Measurements from ENCODE around the gene ERG.

ERG gene

DNA sequence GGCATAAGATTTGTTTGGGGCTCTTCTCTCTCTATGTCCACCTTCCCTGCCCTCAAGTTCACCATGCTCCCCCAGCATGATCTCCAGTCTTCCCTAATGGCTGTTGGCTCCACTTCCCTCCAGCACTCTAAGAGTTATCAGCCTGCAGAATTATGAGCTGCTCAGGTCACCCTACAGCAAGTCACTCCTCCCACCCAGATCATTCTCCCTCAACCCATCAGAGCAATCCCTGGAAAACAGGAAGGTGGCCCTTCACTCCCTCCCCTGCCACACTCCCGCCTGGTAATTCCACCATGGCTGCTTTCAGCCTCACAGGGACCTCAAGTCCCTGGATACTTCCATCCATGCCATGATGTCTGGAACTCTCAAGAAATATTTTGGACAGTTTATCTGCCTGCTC lies 137.0 kb downstream of the ERG start:
- DNase-seq (ENCODE audit: low spot score), result no peak

DNA sequence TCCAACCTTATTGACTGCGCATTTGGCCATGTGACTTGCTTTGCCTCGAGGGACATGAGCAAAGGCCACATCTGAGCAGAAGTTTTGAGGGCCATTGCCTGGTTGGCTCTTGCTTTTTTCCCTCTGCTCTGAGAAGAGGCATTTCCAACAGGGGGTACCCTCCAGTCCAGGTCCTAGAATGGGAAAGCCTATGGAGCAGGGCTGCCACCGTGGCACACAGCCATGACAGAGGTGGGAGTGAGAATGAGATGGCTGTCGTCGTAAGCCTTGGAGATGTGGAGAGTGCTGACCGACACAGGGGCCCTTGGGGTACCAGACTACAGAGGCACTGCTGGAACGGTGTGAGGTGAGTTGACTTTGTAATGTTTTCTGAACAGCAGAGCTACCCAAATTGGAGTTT lies 138.4 kb downstream of the ERG start:
- DNase-seq (ENCODE audit: low spot score), result no peak

DNA sequence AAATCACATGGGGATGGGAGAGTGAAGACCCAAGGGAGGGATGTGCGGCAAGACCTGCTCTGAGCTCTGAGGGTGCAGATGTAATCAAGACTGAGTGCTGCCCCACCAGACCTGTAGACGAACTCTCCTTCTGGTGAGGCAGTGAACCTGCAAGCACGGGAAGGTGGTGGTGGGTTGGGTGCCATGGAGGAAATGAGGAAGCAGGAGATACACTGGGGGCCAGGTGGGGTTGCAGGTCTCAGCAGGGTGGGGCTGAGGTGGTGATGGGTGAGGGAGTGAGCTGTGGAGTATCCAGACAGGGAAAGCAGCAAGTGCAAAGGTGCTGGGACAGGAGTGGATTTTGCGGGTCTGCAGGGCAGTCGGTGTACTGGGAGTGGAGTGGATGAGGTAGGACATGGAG lies 139.2 kb downstream of the ERG start:
- no peak for DNase-seq (ENCODE audit: low spot score)

DNA sequence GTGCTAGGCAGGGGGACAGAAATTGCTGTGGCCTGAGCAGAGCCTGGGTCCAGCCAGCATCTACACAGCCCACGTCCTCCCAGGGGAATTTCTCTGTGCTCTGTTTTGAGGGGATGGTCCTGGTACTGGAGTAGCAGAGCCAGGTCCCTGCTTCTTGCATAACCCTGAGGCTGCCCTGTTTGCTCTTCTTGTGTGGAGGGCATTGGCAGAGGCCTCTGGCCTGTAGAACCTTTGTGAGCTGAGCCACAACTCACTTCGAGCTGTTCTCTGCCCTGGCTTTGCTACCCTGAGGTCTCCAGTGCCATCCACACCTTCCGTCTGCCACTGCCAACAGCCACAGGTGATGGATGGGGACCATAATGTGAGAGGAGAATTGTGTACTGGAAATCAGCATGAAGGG lies 139.6 kb downstream of the ERG start:
- no peak for DNase-seq (ENCODE audit: low spot score)

DNA sequence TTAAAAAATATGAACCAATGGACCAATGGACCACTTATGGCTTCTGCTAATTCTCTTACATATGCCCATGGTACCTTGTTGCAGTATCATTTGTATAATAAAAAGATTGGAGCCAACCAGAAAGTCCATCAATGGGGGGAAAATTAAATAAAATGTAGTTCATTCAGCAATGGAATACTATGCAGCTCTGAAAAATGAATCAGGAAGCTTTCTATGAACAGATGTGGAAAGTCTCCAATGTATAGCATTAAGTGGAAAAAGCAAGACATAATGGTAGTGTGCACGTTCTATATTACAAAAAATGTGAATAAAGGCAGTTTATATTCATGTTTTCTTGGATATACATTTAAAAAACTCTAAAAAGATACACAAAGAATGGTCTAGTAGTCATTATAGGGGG lies 140.2 kb downstream of the ERG start:
- DNase-seq (ENCODE audit: low spot score), result no peak

DNA sequence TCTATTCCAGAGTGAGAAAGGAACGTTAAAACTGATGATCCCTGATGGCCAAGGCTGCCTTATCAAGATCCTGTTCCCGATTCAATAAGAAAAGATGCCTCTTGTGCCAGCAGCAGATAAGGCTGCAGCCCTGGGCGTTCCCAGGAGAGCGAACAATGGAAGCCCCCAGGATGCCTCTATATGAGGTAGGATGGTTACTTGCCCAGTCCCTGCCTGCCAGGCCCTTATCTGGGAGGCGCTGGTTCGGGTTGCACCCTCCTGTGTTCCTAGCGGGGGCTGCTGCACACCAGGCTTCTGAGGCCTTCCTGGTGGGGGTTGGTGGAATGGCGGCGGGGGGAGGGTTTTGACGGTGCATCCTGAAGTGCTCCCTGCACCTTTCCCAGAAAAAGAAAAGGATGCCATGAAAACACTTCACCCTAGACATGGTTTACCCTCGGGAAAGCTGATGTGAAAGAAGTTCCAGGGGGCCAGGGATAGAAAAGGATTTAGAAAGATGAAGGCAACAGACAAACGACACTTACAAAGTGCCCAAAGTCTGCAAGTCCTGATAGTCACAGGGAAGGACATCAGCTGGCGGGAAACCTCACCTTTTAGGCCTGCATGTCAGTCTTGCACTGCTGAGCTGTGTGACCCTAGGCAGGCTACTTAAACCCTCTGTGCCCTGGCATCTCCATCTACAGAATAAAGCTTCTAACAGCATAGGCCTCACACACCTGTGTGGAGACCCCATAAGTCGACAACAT lies 141.2 kb downstream of the ERG start:
- DNase-seq (ENCODE audit: low spot score), result no peak

DNA sequence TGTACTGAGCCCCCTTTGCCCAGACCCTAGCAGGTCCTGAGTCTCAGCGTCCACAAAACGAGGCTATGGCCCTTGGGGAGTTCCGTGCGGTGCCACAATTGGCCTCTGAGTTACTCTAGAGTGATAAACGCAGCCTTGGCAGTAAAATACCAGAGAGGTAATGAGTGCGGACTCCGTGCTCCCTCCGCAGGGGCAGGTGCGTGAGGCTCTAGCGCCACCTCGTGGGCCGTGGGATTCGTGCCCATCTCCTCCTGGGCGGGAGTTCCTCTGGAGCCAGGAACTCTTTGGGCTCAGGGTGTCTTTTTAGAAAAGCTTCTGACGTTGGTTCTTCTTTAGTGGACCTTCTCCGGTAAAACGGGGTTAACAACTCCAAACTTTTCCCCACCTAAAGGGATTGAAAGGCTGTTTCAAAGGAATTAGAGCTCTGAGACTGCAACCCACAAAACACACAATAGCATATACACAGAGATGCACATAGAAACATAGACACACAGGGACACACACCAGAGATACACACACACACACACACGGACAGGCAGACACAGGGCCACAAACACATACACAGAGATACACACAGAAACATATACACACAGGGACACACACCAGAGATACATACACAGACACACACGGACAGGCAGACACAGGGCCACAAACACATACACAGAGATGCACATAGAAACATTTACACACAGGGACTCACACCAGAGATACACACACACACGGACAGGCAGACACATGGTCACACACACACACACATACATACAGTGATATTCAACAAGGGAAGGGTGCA lies 142.1 kb downstream of the ERG start:
- DNase-seq (ENCODE audit: low spot score), result peak; percentile 64

DNA sequence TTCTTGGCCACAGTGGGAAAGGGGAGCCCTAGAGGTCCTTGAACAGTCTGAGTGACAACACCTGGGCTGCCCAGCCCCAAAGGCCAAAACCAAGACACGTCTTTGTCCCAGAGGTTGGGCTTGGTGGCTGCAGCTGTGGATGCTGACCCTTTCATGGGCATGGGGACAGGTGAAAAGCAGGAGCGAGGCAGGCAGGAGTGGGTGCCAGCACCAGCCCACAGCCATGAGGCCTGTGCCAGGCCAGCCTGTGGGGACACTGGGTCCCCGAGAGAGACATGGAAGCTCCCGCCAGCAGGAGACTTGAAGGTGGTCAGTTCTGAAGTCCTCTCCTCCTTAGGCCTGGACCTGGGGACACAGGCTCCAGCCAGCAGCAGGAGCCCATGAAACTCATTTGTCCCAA lies 142.9 kb downstream of the ERG start:
- DNase-seq (ENCODE audit: low spot score), result no peak

DNA sequence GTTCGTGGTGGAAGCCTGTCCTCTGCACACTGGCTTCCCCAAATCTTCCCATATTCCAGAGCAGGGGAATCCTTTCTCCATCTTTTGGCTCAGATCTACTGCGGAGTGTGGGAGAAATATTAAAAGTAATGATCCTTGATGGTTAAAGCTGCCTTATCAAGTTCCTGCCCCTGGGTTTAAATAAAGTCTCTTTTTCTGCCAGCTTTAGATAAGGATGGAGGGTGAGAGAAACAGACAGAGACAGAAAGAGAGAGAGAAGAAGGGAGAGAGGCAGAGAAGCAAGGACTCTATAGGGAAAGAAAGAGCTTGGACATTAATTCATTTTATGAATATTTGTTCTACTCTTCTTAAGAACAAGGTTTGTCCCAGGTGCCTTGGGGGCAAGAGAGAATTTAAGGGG lies 143.5 kb downstream of the ERG start:
- no peak for DNase-seq (ENCODE audit: low spot score)

DNA sequence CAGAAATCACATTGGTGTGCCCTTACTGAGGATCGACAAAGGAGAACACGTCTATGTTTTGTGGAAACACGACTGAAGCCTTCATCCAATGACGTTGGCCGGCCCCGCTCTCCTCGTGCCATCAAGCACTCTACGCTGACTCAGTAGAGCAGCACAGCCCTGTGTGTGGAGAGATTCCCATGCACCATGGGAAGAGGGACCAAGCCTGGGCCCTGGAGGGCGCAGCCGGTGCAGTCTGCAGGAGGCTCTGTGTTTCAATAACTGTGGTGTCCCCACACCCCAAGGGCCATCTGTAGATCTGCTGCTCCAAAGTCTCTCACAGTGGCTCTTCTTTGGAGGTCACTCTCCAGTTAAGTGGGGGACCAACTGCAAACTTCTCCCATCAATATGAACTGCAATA lies 144.0 kb downstream of the ERG start:
- DNase-seq (ENCODE audit: low spot score), result no peak

DNA sequence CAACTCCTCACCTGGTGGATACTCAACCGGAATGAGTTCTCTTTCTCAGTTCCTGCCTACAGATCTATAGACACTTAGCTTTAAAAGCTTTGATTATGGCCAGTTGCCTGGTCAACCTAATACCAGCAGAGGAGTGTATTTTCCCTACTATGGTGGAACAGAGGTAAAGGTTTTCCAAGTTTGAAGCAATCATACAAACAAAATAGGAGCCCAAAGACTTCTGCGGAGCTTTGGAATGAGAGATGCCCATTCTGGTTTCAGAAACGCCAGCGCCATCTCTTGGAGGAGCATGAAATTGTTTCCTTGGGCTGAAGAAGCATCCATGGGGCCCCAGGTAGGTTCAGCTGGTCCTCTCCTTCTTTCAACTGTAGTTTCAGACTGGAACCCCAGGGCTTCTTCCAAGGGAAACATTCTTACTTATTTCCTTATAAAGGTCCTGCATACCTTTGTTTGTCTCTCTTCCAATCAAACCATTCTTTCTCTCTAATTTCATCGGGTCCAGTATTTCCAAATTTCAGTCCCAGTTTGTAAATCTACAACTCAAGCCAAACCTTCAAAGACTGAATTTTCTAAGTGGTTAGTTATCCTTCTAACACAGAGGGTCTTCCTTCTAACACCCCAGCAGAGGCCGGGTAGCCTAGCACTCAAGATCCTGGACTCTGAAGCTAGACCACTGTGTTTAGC lies 145.6 kb downstream of the ERG start:
- DNase-seq (ENCODE audit: low spot score), result peak; percentile 26

DNA sequence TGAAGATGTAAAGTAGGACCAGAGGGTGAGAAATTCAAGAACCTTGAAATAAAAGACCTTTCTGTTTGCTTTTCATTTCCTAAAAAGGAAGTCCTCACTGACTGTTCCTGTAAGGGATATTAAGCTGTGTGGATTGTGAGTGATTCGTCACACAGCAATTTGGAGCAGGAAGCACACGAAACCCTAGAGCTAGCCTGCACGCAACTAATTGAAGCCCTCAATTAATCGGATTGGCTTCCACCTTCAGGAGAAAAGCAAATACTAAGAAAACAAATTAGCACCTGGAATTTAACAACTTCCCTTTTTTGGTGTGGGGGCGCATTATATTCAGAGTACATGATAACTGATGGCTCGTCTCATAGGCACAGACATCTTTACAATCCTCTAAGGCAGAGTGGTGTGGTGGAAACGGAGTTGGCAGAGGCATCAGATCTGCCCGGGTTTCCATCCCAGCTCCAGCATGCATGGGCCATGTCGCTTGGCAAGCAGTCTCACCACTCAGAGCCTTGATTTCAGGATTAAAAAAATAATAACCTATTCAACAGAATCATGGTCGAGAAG lies 146.2 kb downstream of the ERG start:
- no peak for DNase-seq (ENCODE audit: low spot score)

DNA sequence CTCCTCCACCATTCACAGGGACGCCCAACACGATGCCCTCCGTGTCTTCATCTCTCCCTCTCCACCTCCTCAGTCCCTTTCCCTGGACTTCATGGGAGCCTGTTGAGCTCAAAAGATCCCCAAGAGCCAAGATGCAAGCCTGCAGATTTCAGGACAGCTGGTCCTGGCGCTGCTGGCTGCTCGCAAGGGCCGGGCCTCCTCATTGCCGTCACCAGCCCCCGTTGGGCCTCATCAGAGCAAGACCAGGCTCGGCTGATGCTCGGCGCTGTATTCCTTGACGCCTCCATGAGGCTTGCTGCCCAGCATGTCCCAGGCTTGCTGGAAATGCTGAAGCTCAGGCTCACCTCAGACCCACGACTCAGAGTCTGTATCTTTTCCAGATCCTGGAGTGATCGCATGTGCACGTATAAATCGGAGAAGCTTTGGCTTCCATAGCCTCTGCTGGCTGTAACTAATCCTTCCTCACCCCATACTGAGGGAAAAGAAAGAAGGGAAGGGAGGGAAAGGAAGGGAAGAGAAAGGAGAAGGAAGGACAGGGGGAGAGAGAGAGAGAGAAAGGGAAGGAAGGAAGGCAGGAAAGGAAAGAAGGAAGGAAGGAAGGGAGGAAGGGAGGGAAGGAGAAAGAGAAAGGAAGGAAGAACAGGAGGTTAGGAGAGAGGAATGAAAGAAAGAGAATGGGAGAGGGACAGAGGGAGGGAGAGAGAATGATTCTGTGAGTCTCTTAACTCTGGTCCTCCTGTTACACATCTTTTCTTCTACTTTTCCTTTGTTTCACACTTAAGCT lies 146.9 kb downstream of the ERG start:
- peak; percentile 44 for DNase-seq (ENCODE audit: low spot score)

DNA sequence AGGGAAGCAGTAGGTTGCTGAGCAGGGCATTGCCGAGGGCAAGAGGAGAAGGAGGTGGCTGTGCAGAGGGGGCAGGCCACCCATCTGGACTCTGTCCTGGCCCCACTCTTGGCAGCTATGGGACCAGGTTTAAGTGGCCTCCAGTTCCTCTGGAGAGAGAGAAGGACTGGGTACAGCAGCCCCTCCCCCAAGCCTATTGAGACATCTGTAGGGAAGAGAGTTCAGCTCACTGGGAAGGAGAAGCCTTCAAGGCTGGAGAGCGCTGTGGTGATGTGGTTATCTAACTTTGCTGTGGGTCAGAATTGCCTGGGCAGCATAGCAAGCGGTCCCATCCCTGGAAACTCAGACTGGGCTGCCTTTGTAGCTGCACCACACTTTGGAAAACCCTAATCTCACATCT lies 147.6 kb downstream of the ERG start:
- DNase-seq (ENCODE audit: low spot score), result no peak

DNA sequence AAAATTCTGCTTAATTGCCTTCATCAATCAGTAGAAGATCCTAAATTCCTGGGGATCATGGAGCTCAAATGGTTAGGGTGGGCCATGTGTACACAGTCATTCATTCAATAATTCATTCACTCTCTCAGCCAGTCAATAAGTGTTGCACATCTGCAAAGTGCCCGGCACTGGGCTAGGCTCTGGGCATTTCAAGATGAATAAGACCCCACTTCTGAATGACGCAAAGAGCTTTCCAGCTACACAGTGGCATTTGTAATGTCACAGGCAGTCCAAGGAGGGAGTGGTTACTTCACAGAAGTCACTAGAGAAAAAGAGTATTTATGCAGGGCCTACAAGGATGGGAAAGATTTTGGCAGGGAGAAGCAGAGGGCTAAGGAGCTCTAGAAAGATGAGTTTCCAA lies 148.3 kb downstream of the ERG start:
- no peak for DNase-seq (ENCODE audit: low spot score)

DNA sequence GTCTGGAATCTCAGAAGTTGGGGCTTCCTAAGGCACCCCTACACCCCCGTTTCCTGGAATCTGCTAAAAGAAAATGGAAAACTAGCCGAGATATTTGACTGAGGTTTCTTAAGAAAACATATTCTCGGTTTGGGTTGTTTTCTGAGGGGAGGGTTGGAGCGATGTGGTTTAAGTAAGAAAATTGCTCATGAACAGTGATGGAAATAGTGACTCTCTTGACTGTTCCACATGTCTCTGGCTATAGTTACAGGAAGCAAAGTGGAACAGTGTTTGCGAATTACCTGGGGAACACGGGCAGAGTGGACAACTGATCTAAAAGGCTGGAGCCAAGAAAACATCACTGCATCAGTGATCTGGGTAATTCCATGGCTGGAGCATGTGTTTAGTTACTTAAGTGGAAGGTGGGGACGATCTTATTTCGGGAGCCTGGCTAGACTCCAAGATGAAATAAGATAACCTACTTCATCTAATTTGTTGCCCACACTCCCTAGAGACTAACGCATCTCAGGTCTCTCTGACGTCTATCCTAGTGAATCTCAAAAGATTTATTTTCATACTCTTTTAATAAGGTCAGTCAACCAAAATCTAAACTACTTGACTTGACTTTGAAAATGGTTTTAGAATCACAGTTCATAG lies 149.0 kb downstream of the ERG start:
- DNase-seq (ENCODE audit: low spot score), result peak; percentile 58

DNA sequence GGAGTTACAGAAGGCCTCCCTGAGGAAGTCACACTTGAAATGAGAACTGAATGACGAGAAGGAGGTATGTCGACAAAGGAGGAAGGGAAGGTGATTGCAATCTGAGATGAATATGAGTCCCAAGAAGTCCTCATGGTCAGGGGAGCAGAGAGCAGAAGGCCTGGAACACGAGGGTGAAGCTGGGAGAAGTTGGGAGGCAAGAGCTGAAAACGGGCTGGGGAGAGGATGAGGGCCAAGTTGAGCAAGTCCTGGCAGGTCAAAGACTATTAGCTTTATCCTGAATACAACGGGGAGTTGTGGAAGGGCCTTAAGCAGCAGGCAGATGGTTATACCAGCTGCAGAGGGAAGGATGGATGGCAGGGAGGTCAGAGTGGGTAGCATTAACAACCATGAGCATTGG lies 152.0 kb downstream of the ERG start:
- DNase-seq (ENCODE audit: low spot score), result no peak

DNA sequence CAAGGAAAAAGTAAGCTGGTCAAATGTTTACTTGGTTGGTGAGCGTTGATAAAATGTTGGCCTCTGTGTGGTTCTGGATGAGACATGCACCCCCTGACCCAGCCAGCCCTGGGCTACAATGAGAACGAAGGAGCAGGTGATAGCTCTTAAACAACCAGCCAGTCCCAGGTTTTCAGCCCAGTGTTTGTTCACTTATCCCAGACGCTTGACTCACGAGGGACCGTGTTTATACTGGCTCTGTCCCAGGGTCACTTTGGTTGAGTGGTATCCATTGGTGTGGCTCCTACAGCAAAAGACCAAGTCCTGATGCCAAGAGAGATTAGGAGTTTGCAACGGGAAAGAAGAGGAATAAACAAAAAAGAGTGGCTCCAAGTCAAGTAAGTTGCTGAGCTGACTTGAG lies 154.6 kb downstream of the ERG start:
- DNase-seq (ENCODE audit: low spot score), result no peak

DNA sequence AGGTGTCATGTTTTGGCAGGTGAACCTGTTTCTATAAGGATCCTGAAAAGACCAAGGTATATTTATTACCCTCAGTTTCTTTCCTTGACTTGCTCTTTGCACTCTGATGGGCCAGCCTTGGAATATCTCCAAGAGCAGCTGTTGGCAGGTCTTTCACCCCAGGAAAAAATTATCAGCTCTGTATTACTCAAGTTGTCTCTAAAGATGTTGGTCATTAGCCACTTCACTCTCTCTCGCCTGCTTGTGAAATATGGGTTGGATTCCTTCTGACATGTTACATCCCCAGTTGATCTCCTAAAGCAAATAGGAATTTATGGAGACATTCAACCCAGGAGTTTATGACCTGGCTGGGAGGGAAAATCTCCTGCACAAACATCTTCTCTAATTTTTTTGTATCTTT lies 155.5 kb downstream of the ERG start:
- no peak for DNase-seq (ENCODE audit: low spot score)

DNA sequence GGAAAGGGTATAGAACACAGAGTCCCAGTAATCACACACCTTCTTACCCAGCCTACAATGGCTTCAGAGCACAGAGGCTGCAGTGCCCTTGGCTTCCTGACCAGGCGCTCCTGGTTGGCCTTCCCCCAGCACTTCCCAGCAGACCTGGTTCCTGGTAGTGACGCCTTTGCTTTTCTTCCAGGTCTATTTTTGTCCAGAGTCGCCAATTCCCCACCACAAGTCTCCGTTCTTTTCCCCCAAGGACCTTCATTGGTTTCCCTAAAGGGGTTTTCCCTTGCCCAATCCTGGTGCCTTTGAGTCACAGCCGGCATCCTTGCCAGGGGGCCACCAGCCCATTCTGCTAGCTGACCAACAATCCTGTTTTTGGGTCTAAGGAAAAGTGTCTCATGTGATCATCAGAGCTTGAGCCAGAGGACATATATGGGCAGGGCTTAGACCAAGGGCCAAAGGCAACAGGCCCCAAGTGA lies 156.7 kb downstream of the ERG start:
- no peak for DNase-seq (ENCODE audit: low spot score)

DNA sequence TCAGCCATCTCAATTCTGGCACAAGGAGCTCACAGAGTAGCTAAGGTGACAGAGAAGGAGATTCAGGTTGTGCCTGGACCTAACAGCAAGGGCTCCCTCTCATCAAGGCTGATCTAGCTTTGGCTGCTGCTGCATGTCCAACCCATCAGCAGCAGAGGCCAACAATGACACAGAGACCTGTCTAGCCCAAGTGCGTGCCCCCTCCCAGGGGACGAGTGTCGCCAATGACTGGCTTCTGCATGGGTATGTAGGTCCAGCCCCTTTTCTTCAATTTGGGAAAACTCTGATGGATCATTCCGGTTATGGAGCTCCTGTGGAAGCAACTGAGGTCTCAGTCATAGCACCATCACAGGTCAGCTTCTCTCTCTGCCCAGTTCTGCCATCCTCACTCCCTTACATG lies 158.1 kb downstream of the ERG start:
- no peak for DNase-seq (ENCODE audit: low spot score)

Data from SK-N-DZ (cell line).